HG03575 (cell line): ENCODE results near the gene RNF31.

Experiments
- ATAC-seq: cut with Tn5 transposase; IDR thresholded peaks from one replicate; pipeline ENCODE4 v1.9.1; 2021; ENCODE audit not compliant: unreplicated experiment, insufficient number of reproducible peaks, low FRiP score; ENCODE audit errors: extremely low read depth

The RNF31 gene

GRCh38 chr14:24150993-24151392 is 3.7 kb downstream of the RNF31 start:
- ATAC-seq: no peak

- ATAC-seq: no peak
Measured at GRCh38 chr14:24151404-24152080, 4.2 kb downstream of the RNF31 start.

GRCh38 chr14:24155100-24155499 is 7.8 kb downstream of the RNF31 start:
- ATAC-seq: no peak

- no peak for ATAC-seq
Measured at GRCh38 chr14:24156840-24157239, 9.5 kb downstream of the RNF31 start.

GRCh38 chr14:24157331-24157730 is 10.0 kb downstream of the RNF31 start:
- ATAC-seq: no peak

- no peak for ATAC-seq
Measured at GRCh38 chr14:24159777-24160498, 12.6 kb downstream of the RNF31 start.

GRCh38 chr14:24160499-24160849 is 13.2 kb downstream of the RNF31 start:
- ATAC-seq: no peak

GRCh38 chr14:24160850-24161804 is 13.8 kb downstream of the RNF31 start, which contains the start of gene IRF9:
IRF9 (plus strand) TSS chr14:24161265; CDS start chr14:24162145, 880 bp downstream.
- peak; percentile 60 for ATAC-seq

- ATAC-seq: no peak
Measured at GRCh38 chr14:24162093-24162492, 14.8 kb downstream of the RNF31 start.

GRCh38 chr14:24164518-24164991 is 17.3 kb downstream of the RNF31 start:
- ATAC-seq: no peak

- no peak for ATAC-seq
Measured at GRCh38 chr14:24165785-24166184, 18.5 kb downstream of the RNF31 start.

- no peak for ATAC-seq
Measured at GRCh38 chr14:24167469-24168114, 20.3 kb downstream of the RNF31 start.

- peak; percentile 30 for ATAC-seq
Measured at GRCh38 chr14:24171422-24172260, 24.3 kb downstream of the RNF31 start, which contains the start of gene REC8. REC8 (plus strand) TSS chr14:24172080; CDS start chr14:24172553, 473 bp downstream.

- ATAC-seq: no peak
Measured at GRCh38 chr14:24172261-24172860, 25.1 kb downstream of the RNF31 start.

- ATAC-seq: no peak
Measured at GRCh38 chr14:24172871-24173281, 25.6 kb downstream of the RNF31 start.

GRCh38 chr14:24176599-24176998 is 29.3 kb downstream of the RNF31 start:
- ATAC-seq: no peak

- no peak for ATAC-seq
Measured at GRCh38 chr14:24177041-24177825, 29.9 kb downstream of the RNF31 start.
